GM12878 (cell line): ENCODE measurements around the gene FOSB. TPM values are rescaled to one million over a fixed set of nuclear protein-coding genes. Genes with fewer than 3 reads are reported as not detected.

Source experiments
- EGR1 ChIP-seq, 2 experiments: IDR thresholded peaks; 1 replicate in 1 of 2; 2 replicates in 1 of 2; pipeline ENCODE4 v1.6.1; 2011 to 2012; ENCODE audit warnings: low read depth in 2 of 2, low read length in 2 of 2, borderline replicate concordance in 1 of 2, mild to moderate bottlenecking in 1 of 2, moderate library complexity in 1 of 2
- EP300 ChIP-seq, 2 experiments: fragments of 150-350 bp in 1 of 2; IDR thresholded peaks; 2 replicates each; pipeline ENCODE4 v1.6.1; 2011 to 2012; ENCODE audit warnings: low read depth in 2 of 2, low read length in 2 of 2, borderline replicate concordance in 1 of 2, improper control_type of control experiment in 1 of 2, inconsistent platforms in 1 of 2; ENCODE audit not compliant: control insufficient read depth in 1 of 2
- ESRRA ChIP-seq: IDR thresholded peaks from 2 replicates; pipeline ENCODE4 v1.6.1; 2012; ENCODE audit warnings: mild to moderate bottlenecking, low read length, improper control_type of control experiment
- EZH2 ChIP-seq: IDR thresholded peaks from 2 replicates; pipeline ENCODE4 v1.6.1; 2012; ENCODE audit warnings: low read depth, mild to moderate bottlenecking, control low read depth, inconsistent platforms, low read length, borderline replicate concordance; ENCODE audit not compliant: control insufficient read depth
- IRF3 ChIP-seq: fragments of 450-650 bp; IDR thresholded peaks from 2 replicates; pipeline ENCODE4 v1.6.1; 2014; ENCODE audit warnings: mild to moderate bottlenecking
- JUNB ChIP-seq: IDR thresholded peaks from 2 replicates; pipeline ENCODE4 v1.6.1; 2016; ENCODE audit warnings: antibody characterized with exemption, mild to moderate bottlenecking
- KAT2A ChIP-seq: conservative IDR thresholded peaks from 2 replicates; pipeline ENCODE4 v1.6.1; 2011; ENCODE audit warnings: low read depth, low read length; ENCODE audit not compliant: control insufficient read depth
- MEF2B ChIP-seq: fragments of 450-650 bp; IDR thresholded peaks from 2 replicates; pipeline ENCODE4 v1.6.1; 2018; ENCODE audit warnings: mild to moderate bottlenecking, moderate library complexity; ENCODE audit not compliant: partially characterized antibody, poor library complexity, severe bottlenecking
- NKRF ChIP-seq: fragments of 450-650 bp; conservative IDR thresholded peaks from 2 replicates; pipeline ENCODE4 v1.6.1; 2017; ENCODE audit warnings: mild to moderate bottlenecking, moderate library complexity
- NR2C2 ChIP-seq: IDR thresholded peaks from 2 replicates; pipeline ENCODE4 v1.6.1; 2011; ENCODE audit warnings: borderline replicate concordance, low read depth; ENCODE audit not compliant: control insufficient read depth, insufficient read length
- SKIL ChIP-seq: fragments of 450-650 bp; IDR thresholded peaks from 2 replicates; pipeline ENCODE4 v1.6.1; 2017; ENCODE audit warnings: mild to moderate bottlenecking, low read depth, inconsistent platforms; ENCODE audit not compliant: poor library complexity, severe bottlenecking
- TAF1 ChIP-seq: IDR thresholded peaks from 2 replicates; pipeline ENCODE4 v1.6.1; 2011; ENCODE audit warnings: mild to moderate bottlenecking, low read depth, low read length, borderline replicate concordance
- ZBED1 ChIP-seq: IDR thresholded peaks from 2 replicates; pipeline ENCODE4 v1.6.1; 2016; ENCODE audit warnings: borderline replicate concordance
- polyA plus RNA-seq, 11 experiments: library from polyadenylated mRNA; depleted of rRNA in 4 of 11; unstranded in 6 of 11; stranded (reverse) in 5 of 11; fragments of >200 nt; fragmentation: Nextera tagmentation in 4 of 11; fragmentation: Illumina TruSeq in 1 of 11; extraction: Ambion mirVana in 4 of 11; extraction: Trizol in 1 of 11; gene quantifications; 1 replicate in 1 of 11; 2 replicates in 10 of 11; pipeline versions ENCODE4 v1.2.1 to v1.2.3, GENCODE V29; 2011 to 2016; ENCODE audit warnings: inconsistent platforms in 2 of 11, missing spikeins in 2 of 11, low read depth in 1 of 11
- total RNA-seq, 4 experiments: library from RNA; depleted of rRNA in 3 of 4; stranded (reverse); fragments of >200 nt in 3 of 4; fragmentation: Illumina TruSeq in 1 of 4; extraction: Trizol in 1 of 4; gene quantifications; 2 replicates each; pipeline versions ENCODE4 v1.2.1 to v1.2.3, GENCODE V29; 2013 to 2021

Gene FOSB
- total and polyA plus RNA-seq, 10 of the 15 experiments (the other 5 are each of a cell fraction or from before 2014, with no cell fraction given) = 0.06 to 0.56 (median 0.26) TPM

- no peak for TF ChIP-seq NKRF
- no peak for TF ChIP-seq EGR1 (IDR thresholded peaks at IDR 0.05; ENCODE audit: borderline replicate concordance in 1 of 2, low read depth in 2 of 2, low read length in 2 of 2)
- no peak for TF ChIP-seq SKIL
- TF ChIP-seq ZBED1 = no peak
- TF ChIP-seq ESRRA = no peak
- no peak for TF ChIP-seq NR2C2
- TF ChIP-seq EZH2 = no peak
- no peak for TF ChIP-seq KAT2A
- TF ChIP-seq IRF3 = no peak
- TF ChIP-seq JUNB = no peak
- no peak for TF ChIP-seq EP300 (IDR thresholded peaks at IDR 0.05; ENCODE audit: borderline replicate concordance in 1 of 2, control insufficient read depth in 1 of 2, low read depth in 2 of 2, low read length in 2 of 2)
- TF ChIP-seq MEF2B = no peak
- no peak for TF ChIP-seq TAF1
Observed at GRCh38 chr19:45457776-45458175, 10.0 kb upstream of the FOSB start (continued).
